Activated T-helper 1 cell treated with anti-CD3 and anti-CD28 coated beads, Interleukin-2, amount 50 U/mL, for 16 hours (primary cell): ENCODE measurements around the gene LGR6.

Experiments
- DNase-seq, 2 donors: peaks; one replicate each; pipeline ENCODE4 v3.0.0-alpha.2; 2020; ENCODE audit warnings: low read depth in 1 of 2, low spot score in 1 of 2

LGR6 gene

DNA sequence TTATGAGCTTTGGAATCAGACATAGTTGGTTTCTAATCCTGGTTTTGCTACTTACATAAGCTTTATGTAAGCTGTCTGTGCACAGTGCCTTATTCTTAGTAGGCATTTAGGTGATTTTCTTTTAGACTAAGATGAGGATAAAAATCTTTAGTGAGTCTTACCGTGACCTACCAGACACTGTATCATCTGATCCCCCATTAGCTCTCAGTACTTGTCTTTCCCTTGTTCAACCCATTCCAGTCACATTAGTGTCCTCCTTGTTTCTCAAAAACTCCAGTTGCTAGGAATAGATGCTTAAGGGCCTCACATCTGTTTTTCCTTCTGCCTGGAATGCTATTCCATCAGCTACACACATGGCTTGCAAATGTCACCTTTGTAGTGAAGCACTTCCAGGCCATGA is 173.7 kb downstream of the LGR6 start:
- no peak for DNase-seq
